Prostate gland (tissue), 2 donors: Measurements from ENCODE around the gene ALKBH3.

ENCODE experiments used
- CTCF ChIP-seq, 4 experiments: fragments of 200-600 bp in 2 of 4; fragments of 450-650 bp in 2 of 4; sonication (generic) in 2 of 4; IDR thresholded peaks; 1 replicate in 3 of 4; 2 replicates in 1 of 4; pipeline ENCODE4 v1.5.1; 2016 to 2019; ENCODE audit warnings: antibody characterized with exemption in 4 of 4, mild to moderate bottlenecking in 2 of 4, moderate library complexity in 2 of 4
- POLR2A ChIP-seq: fragments of 450-650 bp; IDR thresholded peaks from one replicate; pipeline ENCODE4 v1.6.1; 2016; ENCODE audit warnings: antibody characterized with exemption, mild to moderate bottlenecking

GRCh38 chr11:43927925-43928707 is 47.5 kb downstream of the ALKBH3 start:
- no peak for TF ChIP-seq CTCF (IDR thresholded peaks at IDR 0.05)
- no peak for TF ChIP-seq POLR2A
